Panc1 (cell line): ENCODE measurements around the gene ZNF723. TPM values are rescaled to one million over a fixed set of nuclear protein-coding genes. Genes with fewer than 3 reads are reported as not detected.
"Not testable (repeated sequence)": the region's sequence is repeated elsewhere in the genome, so short reads cannot be mapped to it uniquely, and the experiment has no call there.

ENCODE experiments used
- ATAC-seq: fragments of 200-7000 bp; cut with Tn5 transposase; 2 replicates; pipeline ENCODE4 v1.9.1; 2020; ENCODE audit warnings: mild to moderate bottlenecking, moderate library complexity
- BruUV-seq: library from RNA; stranded (reverse); fragments of 400-500 nt; replicated peaks from 2 replicates; lab custom pipeline; 2021; lab: Mats Ljungman, UMichigan
- CTCF ChIA-PET: fragments of 300-600 bp; sonication (Branson Sonifier 250); formaldehyde crosslinking; loops from one replicate; lab custom pipeline; 2022; ENCODE audit warnings: antibody characterized with exemption; lab: Charles Lee
- POLR2A ChIA-PET: fragments of 300-600 bp; sonication (Branson Sonifier 250); formaldehyde crosslinking; loops from one replicate; lab custom pipeline; 2022; ENCODE audit warnings: antibody characterized with exemption; lab: Charles Lee
- DNase-seq: peaks from one replicate; pipeline ENCODE4 v3.0.0-alpha.2; 2010; ENCODE audit warnings: low read depth, low spot score
- H3K27ac ChIP-seq: 2 replicates; pipeline ENCODE4 v1.5.1; 2011; ENCODE audit warnings: mild to moderate bottlenecking, low read length, inconsistent platforms
- H3K27me3 ChIP-seq: fragments of 200-500 bp; sonication (Bioruptor generic); 2 replicates; pipeline ENCODE4 v1.6.0; 2014; ENCODE audit warnings: low read length, inconsistent platforms; ENCODE audit not compliant: control insufficient read depth, insufficient read depth
- H3K36me3 ChIP-seq: fragments of 200-500 bp; sonication (Bioruptor generic); 2 replicates; pipeline ENCODE4 v1.5.1; 2014; ENCODE audit warnings: inconsistent platforms, mild to moderate bottlenecking, low read length, moderate library complexity; ENCODE audit not compliant: control insufficient read depth, insufficient read depth
- H3K4me1 ChIP-seq: 2 replicates; pipeline ENCODE4 v1.5.1; 2011; ENCODE audit warnings: inconsistent platforms, mild to moderate bottlenecking, low read length, moderate library complexity; ENCODE audit not compliant: control insufficient read depth, insufficient read depth
- H3K4me3 ChIP-seq, 2 experiments: 2 replicates each; pipeline ENCODE4 v1.5.1; 2011 to 2012; ENCODE audit warnings: low read depth in 2 of 2, low read length in 2 of 2, mild to moderate bottlenecking in 2 of 2, inconsistent platforms in 1 of 2, moderate library complexity in 1 of 2
- H3K9me3 ChIP-seq: fragments of 200-500 bp; sonication (Bioruptor generic); 2 replicates; pipeline ENCODE4 v1.5.1; 2014; ENCODE audit warnings: low read depth, mild to moderate bottlenecking, inconsistent platforms, low read length, moderate library complexity; ENCODE audit not compliant: control insufficient read depth, insufficient read depth
- CTCF ChIP-seq: fragments of 450-650 bp; IDR thresholded peaks from 2 replicates; pipeline ENCODE4 v1.5.1; 2017; ENCODE audit warnings: mild to moderate bottlenecking
- POLR2AphosphoS5 ChIP-seq: IDR thresholded peaks from 2 replicates; pipeline ENCODE4 v1.6.1; 2012; ENCODE audit warnings: mild to moderate bottlenecking, low read depth, low read length, moderate library complexity
- REST ChIP-seq, 2 experiments: IDR thresholded peaks; 2 replicates each; pipeline ENCODE4 v1.6.1; 2011 to 2012; ENCODE audit warnings: low read depth in 2 of 2, control low read depth in 1 of 2, low read length in 1 of 2, mild to moderate bottlenecking in 1 of 2, moderate library complexity in 1 of 2; ENCODE audit not compliant: insufficient read depth in 1 of 2
- SIN3A ChIP-seq: IDR thresholded peaks from 2 replicates; pipeline ENCODE4 v1.6.1; 2012; ENCODE audit warnings: low read depth, mild to moderate bottlenecking, low read length, moderate library complexity, borderline replicate concordance; ENCODE audit not compliant: insufficient read depth
- TCF7L2 ChIP-seq: IDR thresholded peaks from 2 replicates; pipeline ENCODE4 v1.6.1; 2011; ENCODE audit warnings: mild to moderate bottlenecking, low read depth, low read length, inconsistent platforms
- in situ Hi-C: cut with HindIII; loops from 2 replicates; pipeline ENCODE4 v1.10.0; 2016; ENCODE audit warnings: low sequenced_read_pairs, low pct_unique_long_range_greater_than_20kb
- intact Hi-C: fragments of 100-400 bp; cut with micrococcal nuclease; formaldehyde crosslinking; loops from one replicate; pipeline ENCODE4 v1.10.0; 2022; ENCODE audit not compliant: unreplicated experiment
- total RNA-seq: library from RNA; stranded (reverse); gene quantifications from one replicate; pipeline ENCODE4 v1.2.1, GENCODE V29; 2021; ENCODE audit not compliant: unreplicated experiment

The ZNF723 gene
- total RNA-seq, 1 experiment from 2014 or later = not detected

- intact Hi-C loops = no loop called here
- Histone ChIP-seq H3K27me3 (no peaks in the 10 kb centered on the region), H3K4me1 (no peaks in the 10 kb centered on the region), H3K4me3 (no peak overlapping the region), H3K27ac (no peak overlapping the region), H3K9me3 (no peaks in the 10 kb centered on the region), H3K36me3 (no peaks in the 10 kb centered on the region)
- ATAC-seq (no peak), DNase-seq (no peak)
- POLR2A ChIA-PET = no interaction called here
- TF ChIP-seq SIN3A (no peak), TCF7L2 (no peak), REST (IDR thresholded peaks at IDR 0.05; ENCODE audit: insufficient read depth in 1 of 2, low read depth in 2 of 2, low read length in 1 of 2) (no peak), POLR2AphosphoS5 (no peak), CTCF (no peak)
- in situ Hi-C loops = no loop called here
- BruUV-seq = no TSS peak
- CTCF ChIA-PET = no interaction called here
Measured at GRCh38 chr19:22831211-22831610, 880 bp upstream of the ZNF723 start.

GRCh38 chr19:22857713-22858320, 25.7 kb downstream of the ZNF723 start:
- intact Hi-C loops, CTCF ChIA-PET, ATAC-seq, H3K4me1 ChIP-seq, POLR2A ChIA-PET, H3K9me3 ChIP-seq, BruUV-seq, H3K27ac ChIP-seq, H3K36me3 ChIP-seq, DNase-seq, H3K27me3 ChIP-seq, in situ Hi-C loops, H3K4me3 ChIP-seq: not testable (repeated sequence)

GRCh38 chr19:22882797-22883196, 50.7 kb downstream of the ZNF723 start:
- Histone ChIP-seq H3K4me3 (no peak overlapping the region), H3K27ac (no peak overlapping the region), H3K4me1 (no peaks in the 10 kb centered on the region), H3K27me3 (no peaks in the 10 kb centered on the region), H3K9me3 (no peaks in the 10 kb centered on the region), H3K36me3 (no peaks in the 10 kb centered on the region)
- DNase-seq (no peak), ATAC-seq (no peak)
- in situ Hi-C loops = no loop called here
- BruUV-seq = no TSS peak
- intact Hi-C loops = no loop called here
- TF ChIP-seq REST (IDR thresholded peaks at IDR 0.05; ENCODE audit: insufficient read depth in 1 of 2, low read depth in 2 of 2, low read length in 1 of 2) = no peak
- no peak for TF ChIP-seq SIN3A
- no peak for TF ChIP-seq POLR2AphosphoS5
- TF ChIP-seq TCF7L2 = no peak
- TF ChIP-seq CTCF = peak; percentile 18; the same call in 1 of the 2 replicates
- ChIA-PET POLR2A (no interaction called here), CTCF (no interaction called here)
